ENCODE measurements around the gene ARFGEF2. TPM values are rescaled to one million over a fixed set of nuclear protein-coding genes. Genes with fewer than 3 reads are reported as not detected.
"Not testable (repeated sequence)": the region's sequence is repeated elsewhere in the genome, so short reads cannot be mapped to it uniquely, and the experiment has no call there.

The ARFGEF2 gene
- total RNA-seq, 1 donor from 2014 or later, result 26.9 TPM

DNA sequence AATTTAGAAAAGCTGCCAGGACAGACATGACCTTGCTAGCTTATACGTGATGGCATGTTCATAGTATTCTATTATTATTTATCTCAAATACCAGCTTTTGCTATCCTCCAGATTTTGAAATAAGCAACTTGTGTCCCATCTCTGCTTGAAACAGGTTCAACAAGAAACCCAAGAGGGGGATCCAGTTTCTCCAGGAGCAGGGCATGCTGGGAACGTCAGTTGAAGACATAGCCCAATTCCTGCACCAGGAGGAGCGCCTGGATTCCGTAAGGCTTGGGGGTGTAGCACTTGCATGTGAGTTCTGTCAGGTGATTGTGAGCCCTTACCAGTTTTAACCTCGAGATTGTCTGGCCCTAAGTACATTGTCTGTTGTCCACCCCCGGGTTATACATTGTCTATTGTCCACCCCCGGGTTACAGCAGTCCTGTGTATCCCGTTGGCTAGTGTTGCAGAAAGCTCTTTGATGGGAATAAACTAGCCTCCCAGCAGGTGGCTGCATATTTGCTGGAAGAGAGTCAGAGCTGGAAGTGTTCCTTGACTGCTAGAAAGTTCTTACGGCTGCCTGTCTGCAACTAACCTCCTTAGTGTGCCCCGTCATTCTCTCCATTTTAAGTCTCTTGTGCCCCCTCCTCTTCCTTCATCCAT is 63.2 kb downstream of the ARFGEF2 start:
- DNase-seq (ENCODE audit: low spot score in 2 of 2) (no peak), FAIRE-seq (no peak)

DNA sequence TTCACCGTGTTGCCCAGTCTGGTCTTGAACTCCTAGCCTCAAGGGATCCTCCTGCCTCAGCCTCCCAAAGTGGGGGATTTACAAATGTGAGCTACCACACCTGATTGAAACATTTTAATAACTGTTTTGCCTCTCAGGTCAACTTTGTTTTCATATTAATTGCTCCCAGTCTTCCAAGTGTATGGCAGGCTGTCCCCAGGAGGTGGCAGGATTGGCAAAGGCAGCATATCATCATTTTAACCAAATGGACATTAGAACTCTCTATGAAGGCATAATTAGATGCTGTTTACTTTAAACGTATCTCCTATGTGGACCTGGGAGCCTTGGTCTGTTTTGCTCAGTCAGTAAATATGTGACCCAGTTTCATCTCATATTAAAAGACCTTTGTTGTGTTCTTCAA is 65.4 kb downstream of the ARFGEF2 start:
- FAIRE-seq (no peak), DNase-seq (ENCODE audit: low spot score in 2 of 2) (no peak)

DNA sequence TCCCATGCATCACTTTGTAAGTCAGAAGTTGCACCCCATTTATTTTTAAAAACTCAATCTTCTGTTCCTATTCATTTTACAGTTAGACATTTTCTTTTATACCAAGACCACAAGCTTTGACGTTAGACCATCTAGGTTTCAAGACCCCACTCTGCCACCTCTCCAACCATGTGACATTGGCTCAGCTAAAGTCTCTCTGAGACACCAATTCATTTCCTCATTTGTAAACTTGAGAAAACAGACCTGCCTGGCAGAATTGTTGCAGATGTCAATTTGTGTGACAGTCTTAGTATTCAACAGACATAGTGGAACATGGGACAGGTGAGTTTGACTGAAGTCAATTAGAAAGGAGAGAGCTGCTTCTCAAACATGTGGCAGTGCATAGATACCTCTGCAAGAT is 69.0 kb downstream of the ARFGEF2 start:
- DNase-seq (ENCODE audit: low spot score in 2 of 2), result no peak
- FAIRE-seq, result no peak

DNA sequence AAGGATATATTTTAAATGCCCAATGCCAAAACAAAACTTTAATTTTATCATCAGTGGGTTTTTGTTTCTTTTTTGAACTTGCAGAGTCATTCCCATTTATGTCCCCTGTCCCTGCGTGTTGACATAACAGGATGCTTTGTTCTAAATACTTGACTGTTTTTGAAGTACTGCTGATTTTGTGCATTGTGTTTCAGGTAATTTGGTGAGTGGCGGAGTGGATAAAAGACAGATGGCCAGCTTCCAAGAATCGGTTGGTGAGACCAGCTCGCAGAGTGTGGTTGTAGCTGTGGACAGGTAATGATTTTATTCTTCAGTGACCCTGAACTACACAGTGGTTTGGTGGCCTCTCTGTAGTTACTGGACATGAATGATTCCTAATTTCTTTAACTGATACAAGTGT is 74.1 kb downstream of the ARFGEF2 start:
- DNase-seq (ENCODE audit: low spot score in 2 of 2), result no peak
- FAIRE-seq, result no peak

DNA sequence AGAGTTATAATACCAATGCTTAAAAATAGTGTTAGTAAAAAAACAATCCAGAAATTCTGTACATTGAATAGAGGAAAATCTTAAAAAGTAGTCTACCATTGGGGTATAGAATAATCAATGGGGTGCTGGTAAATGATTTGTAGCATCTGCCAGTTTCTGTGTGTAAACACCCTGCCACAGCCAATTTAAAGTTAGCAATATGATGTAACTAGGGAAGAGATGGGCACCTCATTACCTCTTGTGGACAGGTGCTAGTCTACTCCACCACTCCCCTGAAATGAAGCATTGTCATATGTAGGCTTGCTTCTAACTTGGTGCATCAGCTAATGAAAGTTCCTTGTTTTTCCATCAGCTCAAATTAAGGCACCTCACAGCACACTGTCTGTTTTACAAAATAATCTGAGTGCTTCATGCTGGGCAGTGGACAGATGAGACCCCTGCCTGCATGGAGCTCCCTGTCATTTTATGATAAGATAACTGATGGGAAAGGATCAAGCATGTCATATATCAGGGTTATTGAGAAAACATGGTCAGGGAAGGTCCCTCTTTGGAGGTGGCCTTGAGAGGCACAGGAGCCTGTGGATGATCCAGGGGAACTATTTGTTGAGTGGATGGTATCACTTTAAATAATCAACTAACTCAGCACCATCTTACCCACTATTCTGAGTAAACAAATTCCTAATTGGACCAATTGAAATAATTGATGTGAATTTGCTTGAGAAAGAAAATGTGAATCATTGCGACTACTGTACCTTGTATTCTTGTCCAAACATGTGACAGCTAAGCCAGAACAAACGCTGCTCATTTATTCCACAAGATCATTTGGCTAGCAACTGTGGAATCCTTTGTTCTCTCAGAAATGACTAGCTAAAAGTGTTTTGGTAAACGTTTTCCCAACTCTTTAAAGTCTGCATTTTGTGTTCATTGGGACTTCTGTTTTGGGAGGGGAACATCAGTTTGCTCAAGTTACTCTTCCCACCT is 78.7 kb downstream of the ARFGEF2 start:
- FAIRE-seq, result no peak

DNA sequence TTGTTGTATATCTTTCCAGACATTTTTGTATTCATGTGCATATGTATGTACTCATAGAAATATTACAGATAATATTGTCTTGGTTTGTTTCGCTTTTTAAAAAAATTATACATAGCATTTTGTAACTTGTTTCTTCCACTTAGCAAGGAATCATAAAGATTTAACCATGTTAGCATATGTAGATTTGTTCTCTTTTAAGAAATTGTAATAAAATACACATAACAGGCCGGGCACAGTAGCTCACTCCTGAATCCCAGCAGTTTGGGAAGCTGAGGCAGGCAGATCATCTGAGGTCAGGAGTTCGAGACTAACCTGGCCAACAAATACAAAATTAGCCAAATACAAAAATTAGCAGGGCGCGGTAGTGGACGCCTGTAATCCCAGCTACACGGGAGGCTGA is 80.2 kb downstream of the ARFGEF2 start:
- no peak for DNase-seq (ENCODE audit: low spot score in 2 of 2)
- no peak for FAIRE-seq

More for the DNA sequence above, 78.7 kb downstream of the ARFGEF2 start:
- DNase-seq (ENCODE audit: low spot score in 2 of 2), result no peak

DNA sequence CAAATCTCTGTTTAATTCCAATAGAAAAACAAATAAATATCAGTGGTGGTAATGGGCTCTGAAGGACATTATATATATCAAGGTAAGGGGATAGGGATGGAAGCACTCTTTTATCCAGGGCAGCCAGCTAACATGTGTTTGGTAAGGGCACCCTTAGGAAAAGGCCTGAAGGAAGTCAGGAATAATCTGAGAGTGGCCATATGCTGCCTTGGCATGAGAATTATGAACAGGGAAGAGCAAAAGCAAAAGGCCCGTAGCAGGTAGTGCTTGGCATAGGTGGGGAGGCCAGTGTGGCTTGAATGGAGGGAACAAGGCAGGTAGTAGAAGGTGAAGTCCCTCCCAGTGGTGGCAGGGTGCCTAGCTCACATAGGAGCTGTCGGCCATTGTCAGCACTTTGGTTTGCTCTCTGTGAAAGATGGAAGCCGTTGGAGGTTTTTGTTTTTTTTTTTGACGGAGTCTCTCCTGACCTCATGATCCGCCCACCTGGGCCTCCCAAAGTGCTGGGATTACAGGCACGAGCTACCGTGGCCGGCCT is 85.0 kb downstream of the ARFGEF2 start:
- FAIRE-seq, result no peak

DNA sequence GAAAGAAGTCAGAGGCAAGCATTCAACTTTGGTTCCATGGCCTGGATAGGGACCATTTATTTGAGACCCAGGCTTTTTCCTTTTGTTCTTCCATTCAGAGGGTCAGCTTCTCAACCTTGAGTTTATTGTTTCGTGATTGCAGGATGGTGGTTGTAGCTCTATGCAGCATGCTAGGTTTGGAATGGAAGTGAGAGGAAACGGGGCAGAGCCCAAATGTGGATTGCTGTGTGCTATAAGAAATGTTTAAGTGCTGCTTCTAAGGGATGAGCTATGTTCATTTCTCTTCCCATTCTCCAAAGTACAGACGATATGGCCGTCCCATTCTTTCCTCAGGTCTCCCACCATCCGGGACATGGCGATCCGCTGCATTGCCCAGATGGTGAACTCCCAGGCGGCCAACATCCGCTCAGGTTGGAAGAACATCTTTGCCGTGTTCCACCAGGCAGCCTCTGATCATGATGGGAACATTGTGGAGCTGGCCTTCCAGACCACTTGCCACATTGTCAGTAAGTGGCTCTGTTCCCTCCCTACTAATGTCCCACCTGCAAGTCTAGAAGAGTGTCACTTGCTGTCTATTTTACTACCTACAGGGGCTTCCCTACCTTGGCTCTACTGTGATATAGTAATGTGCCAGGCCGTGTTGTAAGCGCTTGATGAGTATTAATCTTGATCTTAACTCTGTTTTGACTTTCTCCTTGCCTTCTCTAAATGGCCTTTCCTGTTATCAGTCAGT is 88.6 kb downstream of the ARFGEF2 start:
- FAIRE-seq (no peak), DNase-seq (ENCODE audit: low spot score in 2 of 2) (no peak)

More for the DNA sequence above, 85.0 kb downstream of the ARFGEF2 start:
- no peak for DNase-seq (ENCODE audit: low spot score in 2 of 2)

DNA sequence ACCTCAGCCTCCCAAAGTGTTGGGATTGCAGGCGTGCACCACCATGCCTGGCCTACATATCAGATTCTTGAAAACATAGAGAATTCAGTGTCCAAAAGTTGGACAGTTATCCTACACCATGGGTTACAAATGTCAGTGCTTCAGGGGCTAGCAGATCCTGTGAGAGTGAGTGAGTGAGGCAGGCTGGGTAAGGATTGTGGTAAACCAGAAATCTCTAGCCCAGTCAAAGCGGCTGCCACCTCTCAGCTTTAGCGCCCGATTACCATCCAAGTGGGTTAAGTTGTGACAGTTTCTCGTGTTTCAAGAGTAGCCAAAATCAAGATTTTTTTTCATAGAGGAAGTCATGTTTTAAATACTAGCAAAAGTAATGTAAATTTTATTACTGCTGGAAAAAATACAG is 102.7 kb downstream of the ARFGEF2 start:
- DNase-seq (ENCODE audit: low spot score in 2 of 2) (no peak), FAIRE-seq (no peak)

DNA sequence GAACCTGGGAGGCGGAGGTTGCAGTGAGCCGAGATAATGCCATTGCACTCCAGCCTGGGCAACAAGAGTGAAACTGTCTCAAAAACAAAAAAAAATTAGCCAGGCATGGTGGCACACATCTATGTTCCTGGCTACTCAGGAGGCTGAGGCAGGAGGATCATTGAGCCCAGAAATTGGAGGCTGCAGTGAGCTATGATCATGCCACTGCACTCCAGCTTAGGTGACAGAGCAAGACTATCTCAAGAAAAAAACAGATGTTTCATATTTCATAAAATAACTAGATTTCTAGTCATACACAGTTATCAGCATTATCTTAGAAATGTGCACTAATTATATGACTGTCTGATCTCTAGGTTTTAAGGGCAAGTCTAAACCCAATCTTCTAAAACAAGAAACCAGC is 106.7 kb downstream of the ARFGEF2 start:
- not testable (repeated sequence) for DNase-seq (ENCODE audit: low spot score in 2 of 2); FAIRE-seq

DNA sequence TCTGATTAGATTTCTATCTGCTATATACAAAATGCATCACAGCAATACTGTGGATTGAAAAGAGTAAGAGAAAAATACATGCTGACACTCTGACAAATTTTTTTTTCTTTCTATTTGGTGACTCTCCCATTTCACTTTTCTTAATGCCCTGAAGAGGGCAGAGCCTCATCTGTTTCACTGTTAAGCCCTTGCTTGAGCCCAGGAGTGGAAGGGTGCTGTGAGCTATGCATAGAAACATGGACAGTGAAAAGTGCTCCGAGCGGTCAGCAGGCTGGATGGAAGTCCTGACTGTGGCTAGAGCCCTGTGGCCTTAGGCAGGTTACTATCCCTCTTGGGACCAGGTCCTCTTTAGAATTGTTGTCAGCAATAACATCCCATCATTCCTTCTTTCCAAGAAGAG is 107.2 kb downstream of the ARFGEF2 start:
- no peak for FAIRE-seq
- peak in 1 of 2 donors; percentile 17 for DNase-seq (ENCODE audit: low spot score in 2 of 2)

DNA sequence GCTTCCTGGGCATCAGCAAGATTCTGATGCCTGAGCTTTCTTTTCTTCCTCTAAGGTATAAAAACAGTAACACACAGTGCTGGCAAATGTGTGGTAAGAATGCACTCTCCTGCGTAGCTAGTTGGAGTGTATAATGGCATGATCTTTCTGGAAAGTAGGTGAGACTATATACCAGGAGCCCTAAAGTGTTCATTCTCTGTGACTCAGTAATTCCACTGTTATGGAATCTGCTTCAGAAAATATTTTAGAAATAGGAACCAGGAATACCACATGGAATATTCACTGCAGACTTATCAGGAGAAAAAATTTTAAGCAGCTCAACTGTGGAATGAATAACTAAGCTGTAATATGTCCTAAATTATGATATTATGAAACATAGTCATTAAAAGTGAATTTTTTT is 107.7 kb downstream of the ARFGEF2 start:
- FAIRE-seq (no peak), DNase-seq (ENCODE audit: low spot score in 2 of 2) (no peak)

DNA sequence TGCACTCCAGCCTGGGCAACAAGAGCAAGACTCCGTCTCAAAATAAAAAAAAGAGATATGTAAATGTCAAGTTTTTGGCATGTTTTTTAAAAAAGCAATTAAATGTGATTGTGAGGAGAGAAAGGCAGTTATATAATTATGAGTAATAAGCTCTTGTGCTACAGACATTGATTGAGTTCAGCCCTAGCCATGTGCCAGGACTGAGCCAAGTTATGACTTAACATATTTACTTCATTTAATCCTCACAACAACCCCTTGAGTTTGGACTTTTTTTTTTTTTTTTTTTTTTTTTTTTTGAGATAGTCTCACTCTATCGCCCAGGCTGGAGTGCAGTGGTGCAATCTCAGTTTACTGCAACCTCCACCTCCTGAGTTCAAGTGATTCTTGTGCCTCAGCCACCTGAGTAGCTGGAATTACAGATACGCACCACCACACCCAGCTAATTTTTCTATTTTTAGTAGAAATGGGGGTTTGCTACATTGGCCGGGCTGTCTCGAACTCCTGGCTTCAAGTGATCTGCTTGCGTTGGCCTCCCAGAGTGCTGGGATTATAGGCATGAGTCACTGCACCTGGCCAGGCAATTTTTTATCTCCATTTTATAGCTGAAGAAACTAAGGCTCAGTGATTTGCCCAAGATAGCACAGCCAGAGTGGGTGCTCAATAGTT is 109.6 kb downstream of the ARFGEF2 start:
- FAIRE-seq, result no peak
- no peak for DNase-seq (ENCODE audit: low spot score in 2 of 2)

DNA sequence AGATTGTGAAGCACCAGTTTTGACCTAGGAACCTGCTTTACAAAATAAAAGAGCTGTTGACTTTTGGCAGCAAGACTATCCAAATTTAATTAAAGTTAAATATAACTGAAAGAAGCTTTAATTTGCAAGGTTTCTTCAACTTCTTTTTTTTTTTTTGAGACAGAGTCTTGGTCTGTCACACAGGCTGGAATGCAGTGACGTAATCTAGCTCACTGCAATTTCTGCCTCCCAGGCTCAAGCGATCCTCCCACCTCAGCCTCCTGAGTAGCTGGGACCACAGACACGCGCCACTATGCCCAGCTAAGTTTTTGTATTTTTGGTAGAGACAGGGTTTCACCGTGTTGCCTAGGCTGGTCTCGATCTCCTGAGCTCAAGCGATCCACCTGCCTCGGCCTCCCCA is 110.9 kb downstream of the ARFGEF2 start:
- DNase-seq (ENCODE audit: low spot score in 2 of 2) (no peak), FAIRE-seq (no peak)

DNA sequence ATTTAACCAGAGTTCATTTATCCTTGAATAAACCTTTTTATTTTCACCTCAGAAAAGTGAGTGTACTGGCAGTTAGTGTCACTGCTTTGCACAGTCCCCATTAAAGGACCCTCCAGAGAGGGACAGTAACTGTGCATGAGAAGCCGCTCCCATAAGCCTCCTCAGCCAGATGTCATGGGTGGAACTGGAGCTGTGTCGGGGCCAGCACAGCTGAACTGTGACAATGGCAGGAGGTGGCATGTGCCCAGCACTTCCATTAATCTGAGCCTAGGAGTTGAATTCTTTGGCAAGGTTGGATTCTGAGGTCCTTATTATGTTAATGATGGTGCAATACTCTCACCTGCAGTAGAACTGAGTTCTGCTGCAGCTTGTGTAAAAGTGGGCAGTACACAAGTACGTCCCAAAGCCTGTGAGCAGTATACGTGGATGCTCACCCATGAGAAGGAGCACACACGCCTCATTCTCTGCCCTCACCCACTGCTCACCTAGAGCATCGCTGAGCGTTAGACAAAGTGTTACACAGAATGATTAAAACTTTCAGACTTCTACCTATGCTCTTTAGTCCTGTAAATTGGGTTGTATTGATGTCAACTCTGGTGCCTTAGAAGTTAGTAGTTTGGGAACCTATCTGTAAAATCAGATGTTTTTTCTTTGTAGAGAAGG is 112.7 kb downstream of the ARFGEF2 start:
- no peak for DNase-seq (ENCODE audit: low spot score in 2 of 2)
- no peak for FAIRE-seq

DNA sequence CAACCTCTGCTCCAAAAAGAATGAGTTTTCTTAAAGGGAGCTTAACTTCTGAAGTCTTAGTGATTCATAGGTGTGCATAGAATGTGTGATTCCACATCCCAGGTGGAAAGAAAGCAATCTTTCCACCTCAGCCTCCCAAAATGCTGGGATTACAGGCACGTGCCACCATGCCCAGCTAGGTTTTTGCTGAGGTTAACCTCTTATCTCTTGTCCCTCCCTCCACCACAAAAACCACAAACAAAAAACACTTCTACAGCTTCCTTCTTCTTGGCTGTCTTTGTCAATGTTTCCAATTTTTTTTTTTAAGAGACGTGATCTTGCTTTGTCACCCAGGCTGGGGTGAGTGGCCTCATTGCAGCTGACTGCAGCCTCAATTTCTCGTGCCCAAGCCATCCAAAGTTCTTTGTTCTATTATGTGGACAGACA is 116.5 kb downstream of the ARFGEF2 start:
- DNase-seq (ENCODE audit: low spot score in 2 of 2) (no peak), FAIRE-seq (no peak)

DNA sequence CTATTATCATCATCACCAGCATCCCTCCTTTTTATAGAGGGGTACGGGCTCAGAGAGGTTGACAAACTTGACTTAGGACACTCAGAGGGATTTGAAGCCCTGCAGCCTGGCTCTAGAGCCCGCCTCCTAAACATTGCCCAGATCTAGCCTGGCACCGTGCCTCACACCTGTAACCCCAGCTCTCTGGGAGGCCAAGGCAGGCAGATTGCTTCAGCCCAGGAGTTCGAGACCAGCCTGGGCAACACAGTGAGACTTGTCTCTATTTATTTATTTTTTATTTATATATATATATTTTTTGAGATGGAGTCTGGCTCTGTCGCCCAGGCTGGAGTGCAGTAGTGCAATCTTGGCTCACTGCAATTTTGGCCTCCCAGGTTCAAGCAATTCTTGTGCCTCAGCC is 118.3 kb downstream of the ARFGEF2 start:
- FAIRE-seq (no peak), DNase-seq (ENCODE audit: low spot score in 2 of 2) (no peak)

DNA sequence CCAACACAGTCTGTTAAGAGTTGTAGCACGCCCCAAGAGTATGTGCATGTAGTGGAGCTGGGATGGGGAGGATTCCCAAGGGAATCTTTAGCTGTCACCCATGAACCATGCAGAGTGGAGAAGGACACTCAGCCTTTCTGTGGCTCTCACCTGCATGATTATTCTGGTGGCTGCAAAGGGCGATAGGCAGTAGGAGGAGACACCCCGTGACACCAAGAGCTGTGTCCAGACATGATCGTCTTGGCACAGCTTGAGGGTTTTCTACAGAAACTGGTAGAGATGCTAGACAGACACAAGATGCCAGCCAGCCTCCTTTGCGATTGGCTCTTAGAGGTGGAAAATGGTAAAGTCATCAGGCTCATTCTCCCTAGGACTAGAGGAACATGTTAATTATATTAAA is 121.5 kb downstream of the ARFGEF2 start:
- FAIRE-seq (no peak), DNase-seq (ENCODE audit: low spot score in 2 of 2) (no peak)

DNA sequence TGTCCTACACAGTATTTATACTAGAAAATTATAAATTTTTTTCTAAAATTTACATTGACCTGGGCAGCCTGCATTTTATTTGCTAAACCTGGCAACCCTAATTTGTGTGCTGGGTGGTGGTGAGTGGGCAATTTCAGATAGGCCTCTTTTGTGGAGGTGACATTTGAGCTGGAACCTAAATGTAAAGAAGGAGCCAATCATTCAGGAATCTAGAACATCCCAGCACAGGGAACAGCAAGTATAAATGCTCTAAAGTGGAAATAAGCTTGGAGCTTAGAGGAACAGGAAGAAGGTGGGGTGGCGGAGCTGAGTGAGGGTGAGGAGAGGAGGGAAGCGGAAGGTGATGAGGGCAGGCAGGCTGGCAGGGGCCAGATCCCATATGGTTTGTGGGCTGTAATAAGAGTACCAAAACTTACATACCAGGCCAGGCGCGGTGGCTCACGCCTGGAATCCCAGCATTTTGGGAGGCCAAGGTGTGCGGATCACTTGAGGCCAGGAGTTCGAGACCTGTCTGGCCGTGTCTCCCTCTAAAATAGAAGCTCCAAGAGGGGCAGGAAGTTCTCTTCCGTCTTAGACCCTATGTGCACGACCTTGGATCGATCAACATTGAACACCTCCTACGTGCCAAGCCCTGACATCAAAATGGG is 124.1 kb downstream of the ARFGEF2 start:
- DNase-seq (ENCODE audit: low spot score in 2 of 2), result peak in 1 of 2 donors; percentile 24
- FAIRE-seq, result no peak
